Measurements from ENCODE around the gene SREBF2. TPM values are rescaled to one million over a fixed set of nuclear protein-coding genes. Genes with fewer than 3 reads are reported as not detected.

The SREBF2 gene
- total and polyA plus RNA-seq, 2 of the 8 experiments (the other 6 are each of a cell fraction or from before 2014, with no cell fraction given), result 125 to 144 TPM

DNA sequence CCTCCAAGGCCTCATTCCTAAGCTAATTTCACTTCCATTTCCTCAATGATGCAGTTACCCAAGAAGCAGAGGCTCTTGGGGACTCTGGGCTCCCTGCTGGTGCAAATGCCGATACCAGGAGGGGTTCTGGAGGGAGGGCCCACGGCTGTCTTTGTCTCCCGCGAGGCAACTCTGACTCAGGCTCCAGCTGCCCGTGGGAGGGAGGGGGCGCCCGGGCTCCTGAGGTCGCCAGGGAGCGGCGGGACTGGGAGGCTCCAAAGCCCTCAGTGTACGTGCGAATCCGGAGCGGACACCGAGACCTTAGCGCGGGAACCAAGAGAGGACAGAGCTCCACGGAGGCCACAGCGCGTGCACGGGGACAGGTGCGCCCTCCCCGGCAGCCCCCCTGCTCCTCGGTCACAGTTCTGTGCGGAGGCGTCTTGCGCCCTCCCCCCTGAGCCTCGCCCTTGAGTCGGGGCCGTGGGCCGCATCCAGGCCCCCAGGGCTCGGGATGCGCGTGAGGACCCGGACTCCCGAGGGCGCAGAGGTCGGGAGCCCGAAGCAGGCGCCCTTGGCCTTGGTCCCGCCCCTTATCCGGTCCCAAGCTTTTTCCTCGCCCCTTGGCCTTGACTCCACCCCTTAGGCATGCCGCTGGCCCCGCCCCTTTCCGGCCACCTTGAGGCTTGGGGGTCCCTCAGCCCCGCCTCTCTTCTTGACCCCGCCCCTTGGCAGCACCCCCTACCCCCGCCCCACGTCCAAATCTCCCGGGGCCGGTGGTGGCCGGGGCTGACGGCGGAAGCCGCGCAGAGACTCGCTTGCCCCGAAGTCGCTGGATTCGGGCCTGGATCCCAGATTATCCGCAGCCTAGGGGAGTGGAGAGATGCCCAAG is 86.7 kb downstream of the SREBF2 start (continued):
- TF ChIP-seq, protein P1, sequence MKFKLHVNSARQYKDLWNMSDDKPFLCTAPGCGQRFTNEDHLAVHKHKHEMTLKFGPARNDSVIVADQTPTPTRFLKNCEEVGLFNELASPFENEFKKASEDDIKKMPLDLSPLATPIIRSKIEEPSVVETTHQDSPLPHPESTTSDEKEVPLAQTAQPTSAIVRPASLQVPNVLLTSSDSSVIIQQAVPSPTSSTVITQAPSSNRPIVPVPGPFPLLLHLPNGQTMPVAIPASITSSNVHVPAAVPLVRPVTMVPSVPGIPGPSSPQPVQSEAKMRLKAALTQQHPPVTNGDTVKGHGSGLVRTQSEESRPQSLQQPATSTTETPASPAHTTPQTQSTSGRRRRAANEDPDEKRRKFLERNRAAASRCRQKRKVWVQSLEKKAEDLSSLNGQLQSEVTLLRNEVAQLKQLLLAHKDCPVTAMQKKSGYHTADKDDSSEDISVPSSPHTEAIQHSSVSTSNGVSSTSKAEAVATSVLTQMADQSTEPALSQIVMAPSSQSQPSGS (IDR thresholded peaks at IDR 0.05; ENCODE audit: low read length), result no peak
- TF ChIP-seq RXRA (IDR thresholded peaks at IDR 0.05; ENCODE audit: insufficient read depth, low read depth, low read length) (no peak), CBX5 (IDR thresholded peaks at IDR 0.05; ENCODE audit: low read depth, low read length) (no peak), YY1 (IDR thresholded peaks at IDR 0.05; ENCODE audit: low read depth, low read length) (no peak), JUN (IDR thresholded peaks at IDR 0.05; ENCODE audit: low read depth, low read length) (no peak), FOSL1 (IDR thresholded peaks at IDR 0.05; ENCODE audit: insufficient read depth, low read depth, low read length) (no peak), TEAD4 (IDR thresholded peaks at IDR 0.05; ENCODE audit: low read depth, low read length) (no peak), BACH1 (IDR thresholded peaks at IDR 0.05; ENCODE audit: low read length) (peak; percentile 57; the same call in 1 of the 2 replicates), RNF2 (IDR thresholded peaks at IDR 0.05; ENCODE audit: borderline replicate concordance, low read depth, low read length, missing control alignments, poor library complexity, severe bottlenecking) (no peak), TAF7 (optimal IDR thresholded peaks at IDR 0.05; ENCODE audit: borderline replicate concordance, low read depth, low read length) (no peak), BCL11A (IDR thresholded peaks at IDR 0.05; ENCODE audit: low read depth in 2 of 2, low read length in 2 of 2) (no peak), CTBP2 (IDR thresholded peaks at IDR 0.05; ENCODE audit: borderline replicate concordance, insufficient read depth, insufficient read length, low read length) (no peak), POLR2AphosphoS5 (IDR thresholded peaks at IDR 0.05; ENCODE audit: low read depth, low read length) (0 out of 2 replicates have a peak, but pooled peaks have one; percentile 18), EZH2 (IDR thresholded peaks at IDR 0.05; ENCODE audit: low read depth, low read length, severe bottlenecking) (no peak), ZNF274 (IDR thresholded peaks at IDR 0.05; ENCODE audit: borderline replicate concordance, extremely low read depth, low read length) (no peak), TAF1 (IDR thresholded peaks at IDR 0.05; ENCODE audit: low read depth, low read length) (no peak)

Data from H1 (cell line).